ENCODE data around the gene ASIP. TPM values are rescaled to one million over a fixed set of nuclear protein-coding genes. Genes with fewer than 3 reads are reported as not detected.
"Not testable (repeated sequence)": the region's sequence is repeated elsewhere in the genome, so short reads cannot be mapped to it uniquely, and the experiment has no call there.

ASIP gene
- polyA plus RNA-seq, 3 donors: 0.40 TPM; not detected in 2

GRCh38 chr20:34237942-34238341 lies 3.3 kb upstream of the ASIP start:
- no peak overlapping the region for H3K4me2 ChIP-seq (replicated peaks; ENCODE audit: extremely low read depth, low read length, poor library complexity, severe bottlenecking)
- DNase-seq: no peak
- H3K36me3 Mint-ChIP-seq: peaks cover 0 to 1% of the 10 kb centered on the region in 2 donors
- H3K9me3 Mint-ChIP-seq: peaks cover 13 to 25% (median 19%) of the 10 kb centered on the region in 7 donors
- no peaks in the 10 kb centered on the region for H4K20me1 ChIP-seq (ENCODE audit: insufficient read depth, low read length)
- H3K4me1 Mint-ChIP-seq: peaks cover 4% of the 10 kb centered on the region
- H3K36me3 ChIP-seq (replicated peaks in 1 of 2; ENCODE audit: control insufficient read depth in 1 of 2, insufficient read depth in 2 of 2, low read length in 2 of 2): no peaks in the 10 kb centered on the region
- peaks cover 0 to 3% of the 10 kb centered on the region in 2 donors for H3K9me3 ChIP-seq (replicated peaks in 1 of 2; ENCODE audit: control insufficient read depth in 1 of 2, insufficient read depth in 1 of 2, low read length in 2 of 2)
- peaks cover 0 to 3% of the 10 kb centered on the region in 2 donors for H3K4me1 ChIP-seq (ENCODE audit: control insufficient read depth in 1 of 2, insufficient read depth in 2 of 2, low read length in 2 of 2)
- peaks cover 4 to 7% (median 6%) of the 10 kb centered on the region in 3 donors for H3K27me3 Mint-ChIP-seq (ENCODE audit: low read depth in 3 of 3)
- intact Hi-C loops (cut with micrococcal nuclease): no loop called here
- no peak overlapping the region for H3K27ac Mint-ChIP-seq
- H3K27ac ChIP-seq (ENCODE audit: low read depth in 1 of 2, low read length in 2 of 2): no peak overlapping the region
- H3K4me3 Mint-ChIP-seq: no peak overlapping the region
- TF ChIP-seq CTCF (IDR thresholded peaks at IDR 0.05): no peak
- H3K79me2 ChIP-seq (ENCODE audit: insufficient read depth, low read length): no peaks in the 10 kb centered on the region
- H2AFZ ChIP-seq (ENCODE audit: insufficient read depth, low read depth, low read length, poor library complexity, severe bottlenecking): no peak overlapping the region
- no peak overlapping the region for H3K9ac ChIP-seq (ENCODE audit: insufficient read depth, low read length, poor library complexity, severe bottlenecking)
- no peaks in the 10 kb centered on the region for H3K27me3 ChIP-seq (ENCODE audit: control insufficient read depth in 2 of 2, insufficient read depth in 2 of 2, low read length in 2 of 2)
- no CpG with 5 or more reads among the region's 2 CpGs for WGBS (ENCODE audit: insufficient coverage)
- H3K4me3 ChIP-seq (replicated peaks in 1 of 3; ENCODE audit: low read depth in 2 of 3, low read length in 3 of 3): no peak overlapping the region

- Mint-ChIP-seq H3K36me3 (peaks cover 0 to 1% of the 10 kb centered on the region in 2 donors), H3K9me3 (peaks cover 13 to 25% (median 19%) of the 10 kb centered on the region in 7 donors), H3K27me3 (ENCODE audit: low read depth in 3 of 3) (peaks cover 4 to 7% (median 6%) of the 10 kb centered on the region in 3 donors), H3K4me1 (peaks cover 4% of the 10 kb centered on the region), H3K4me3 (no peak overlapping the region), H3K27ac (no peak overlapping the region)
- peaks cover 0 to 3% of the 10 kb centered on the region in 2 donors for H3K4me1 ChIP-seq (ENCODE audit: control insufficient read depth in 1 of 2, insufficient read depth in 2 of 2, low read length in 2 of 2)
- H3K4me2 ChIP-seq (replicated peaks; ENCODE audit: extremely low read depth, low read length, poor library complexity, severe bottlenecking): no peak overlapping the region
- no peaks in the 10 kb centered on the region for H3K27me3 ChIP-seq (ENCODE audit: control insufficient read depth in 2 of 2, insufficient read depth in 2 of 2, low read length in 2 of 2)
- H2AFZ ChIP-seq (ENCODE audit: insufficient read depth, low read depth, low read length, poor library complexity, severe bottlenecking): no peak overlapping the region
- H3K4me3 ChIP-seq (replicated peaks in 1 of 3; ENCODE audit: low read depth in 2 of 3, low read length in 3 of 3): no peak overlapping the region
- WGBS (ENCODE audit: insufficient coverage): no CpG with 5 or more reads among the region's 1 CpG
- DNase-seq: no peak
- no peak for TF ChIP-seq CTCF (IDR thresholded peaks at IDR 0.05)
- no peaks in the 10 kb centered on the region for H3K36me3 ChIP-seq (replicated peaks in 1 of 2; ENCODE audit: control insufficient read depth in 1 of 2, insufficient read depth in 2 of 2, low read length in 2 of 2)
- no peak overlapping the region for H3K9ac ChIP-seq (ENCODE audit: insufficient read depth, low read length, poor library complexity, severe bottlenecking)
- H3K27ac ChIP-seq (ENCODE audit: low read depth in 1 of 2, low read length in 2 of 2): no peak overlapping the region
- intact Hi-C loops (cut with micrococcal nuclease): no loop called here
- H3K79me2 ChIP-seq (ENCODE audit: insufficient read depth, low read length): no peaks in the 10 kb centered on the region
- peaks cover 0 to 3% of the 10 kb centered on the region in 2 donors for H3K9me3 ChIP-seq (replicated peaks in 1 of 2; ENCODE audit: control insufficient read depth in 1 of 2, insufficient read depth in 1 of 2, low read length in 2 of 2)
- H4K20me1 ChIP-seq (ENCODE audit: insufficient read depth, low read length): no peaks in the 10 kb centered on the region
Measured at GRCh38 chr20:34240121-34240520, 1.1 kb upstream of the ASIP start.

- H3K27ac ChIP-seq (ENCODE audit: low read depth in 1 of 2, low read length in 2 of 2); H3K4me3 Mint-ChIP-seq; H3K27me3 ChIP-seq (ENCODE audit: control insufficient read depth in 2 of 2, insufficient read depth in 2 of 2, low read length in 2 of 2); H3K4me1 ChIP-seq (ENCODE audit: control insufficient read depth in 1 of 2, insufficient read depth in 2 of 2, low read length in 2 of 2); H3K36me3 Mint-ChIP-seq; H3K4me1 Mint-ChIP-seq; H2AFZ ChIP-seq (ENCODE audit: insufficient read depth, low read depth, low read length, poor library complexity, severe bottlenecking); intact Hi-C loops (cut with micrococcal nuclease); H3K9ac ChIP-seq (ENCODE audit: insufficient read depth, low read length, poor library complexity, severe bottlenecking); DNase-seq; H3K36me3 ChIP-seq (replicated peaks in 1 of 2; ENCODE audit: control insufficient read depth in 1 of 2, insufficient read depth in 2 of 2, low read length in 2 of 2); H4K20me1 ChIP-seq (ENCODE audit: insufficient read depth, low read length); H3K4me3 ChIP-seq (replicated peaks in 1 of 3; ENCODE audit: low read depth in 2 of 3, low read length in 3 of 3); H3K27ac Mint-ChIP-seq; H3K27me3 Mint-ChIP-seq (ENCODE audit: low read depth in 3 of 3); H3K79me2 ChIP-seq (ENCODE audit: insufficient read depth, low read length); H3K9me3 ChIP-seq (replicated peaks in 1 of 2; ENCODE audit: control insufficient read depth in 1 of 2, insufficient read depth in 1 of 2, low read length in 2 of 2); H3K4me2 ChIP-seq (replicated peaks; ENCODE audit: extremely low read depth, low read length, poor library complexity, severe bottlenecking): not testable (repeated sequence)
- H3K9me3 Mint-ChIP-seq: peaks cover 8 to 13% (median 12%) of the 10 kb centered on the region in 7 donors
- WGBS (ENCODE audit: insufficient coverage): no CpG with 5 or more reads among the region's 4 CpGs
Measured at GRCh38 chr20:34242015-34242414, 792 bp downstream of the ASIP start.

All from CD14-positive monocyte (primary cell).